HG03354 (cell line): ENCODE data around the gene AKAP8.
"Not testable (repeated sequence)": the region's sequence is repeated elsewhere in the genome, so short reads cannot be mapped to it uniquely, and the experiment has no call there.

Experiments used
- ATAC-seq: cut with Tn5 transposase; IDR thresholded peaks from one replicate; pipeline ENCODE4 v1.9.1; 2021; ENCODE audit warnings: mild to moderate bottlenecking; ENCODE audit not compliant: unreplicated experiment, poor library complexity, severe bottlenecking

AKAP8 gene

DNA sequence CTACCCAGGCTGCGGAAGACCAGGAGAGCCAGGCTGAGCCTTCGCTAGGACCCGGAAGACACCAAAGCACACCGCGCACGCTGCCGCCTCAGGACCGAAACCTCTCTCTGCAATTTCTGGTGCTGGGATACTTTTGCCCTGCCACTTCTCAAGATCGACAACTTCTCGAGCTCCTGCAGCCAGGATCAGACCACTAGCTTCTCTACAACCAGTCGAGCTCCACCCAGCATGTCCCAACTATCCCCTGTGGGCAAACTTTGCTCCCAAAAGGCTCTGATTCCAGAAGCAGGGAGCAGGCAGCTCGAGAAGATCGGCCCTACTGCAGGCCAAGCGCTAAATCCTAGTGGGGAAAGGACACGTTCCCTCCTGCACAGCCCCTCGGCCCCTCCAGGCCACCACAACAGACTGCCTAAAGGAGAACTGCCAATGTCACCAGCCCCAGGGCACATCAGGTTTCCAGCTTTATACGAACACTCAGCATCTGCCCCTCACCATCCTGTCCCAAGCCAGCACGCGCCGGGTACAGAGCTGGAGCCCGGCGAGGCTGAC, 979 bp downstream of the AKAP8 start:
- no peak for ATAC-seq

DNA sequence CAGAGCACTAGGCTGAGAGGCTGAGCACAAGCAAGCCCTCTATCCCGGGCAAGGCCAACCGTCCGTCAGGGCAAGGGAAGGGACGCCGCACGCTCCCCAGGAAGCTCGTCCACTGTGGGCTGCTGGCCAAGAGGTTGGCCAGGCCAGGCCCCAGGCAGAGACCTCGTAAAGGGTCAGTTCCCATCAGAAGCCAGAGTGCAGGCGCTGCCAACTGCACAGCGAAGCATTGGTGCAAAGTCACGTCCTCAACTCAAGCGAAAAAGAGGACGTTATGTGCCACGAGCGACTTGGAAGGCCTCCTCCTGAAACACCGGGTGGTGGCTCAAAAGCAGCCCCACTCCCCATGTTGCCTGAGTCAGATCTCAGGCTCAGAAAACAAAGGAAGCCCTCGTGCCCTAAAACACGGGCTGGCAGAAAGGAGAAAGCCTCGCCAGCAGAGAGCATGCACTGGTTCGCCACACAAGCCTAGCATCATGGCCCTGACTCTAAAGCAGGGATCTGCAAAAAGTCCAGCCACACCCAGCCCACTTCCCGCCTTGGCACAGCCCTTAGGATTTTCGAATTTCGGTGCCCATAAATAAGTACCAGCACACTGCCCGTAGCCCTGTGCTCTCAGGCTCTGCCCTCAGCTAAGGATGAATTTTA, 4.7 kb downstream of the AKAP8 start:
- no peak for ATAC-seq

DNA sequence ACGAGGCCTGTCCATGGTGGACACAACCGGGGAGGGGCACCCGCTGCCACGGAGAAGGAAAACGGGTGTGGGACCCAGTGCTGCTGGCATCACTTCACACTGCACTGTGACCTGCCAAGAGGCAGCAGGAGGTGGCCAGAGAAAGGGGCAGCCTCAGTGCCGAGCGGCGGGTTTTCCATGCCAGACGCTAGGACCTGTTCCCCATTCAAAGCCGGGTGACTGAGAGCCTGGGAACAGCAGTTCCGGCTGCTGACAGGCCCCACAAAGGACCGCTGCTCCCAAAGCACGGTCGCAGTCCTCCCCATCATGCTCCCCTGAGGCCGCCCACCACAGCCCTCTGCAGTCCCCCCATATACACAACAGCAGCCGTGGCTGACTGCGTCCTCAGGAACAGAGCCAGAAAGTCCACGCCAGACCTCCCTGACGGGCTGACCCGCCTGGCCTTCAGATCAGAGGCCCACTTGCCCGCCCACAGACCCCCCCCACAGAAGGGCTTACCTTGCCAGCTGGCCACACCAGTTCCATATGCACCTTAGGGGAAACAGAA, 5.4 kb downstream of the AKAP8 start:
- ATAC-seq: no peak

DNA sequence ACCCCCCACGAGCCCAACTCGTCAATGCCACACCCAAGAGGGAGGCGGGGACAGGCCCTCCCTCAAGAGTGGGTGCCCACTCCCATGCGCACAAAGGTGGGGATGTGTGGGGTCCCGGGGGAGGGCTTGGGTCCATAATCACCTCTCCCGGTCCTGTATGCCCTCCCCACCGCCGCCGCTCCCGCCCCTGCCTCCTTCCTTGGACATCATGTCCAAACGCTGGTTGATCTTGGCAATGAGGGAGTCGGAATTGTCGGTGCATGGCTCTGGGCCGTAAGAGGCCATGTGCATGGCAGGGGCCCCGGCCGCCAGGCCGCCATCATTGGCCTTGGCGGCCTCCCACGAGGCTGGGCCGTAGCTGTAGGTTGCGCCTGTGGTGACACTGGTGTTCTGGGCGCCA, 5.9 kb downstream of the AKAP8 start:
- ATAC-seq: no peak

DNA sequence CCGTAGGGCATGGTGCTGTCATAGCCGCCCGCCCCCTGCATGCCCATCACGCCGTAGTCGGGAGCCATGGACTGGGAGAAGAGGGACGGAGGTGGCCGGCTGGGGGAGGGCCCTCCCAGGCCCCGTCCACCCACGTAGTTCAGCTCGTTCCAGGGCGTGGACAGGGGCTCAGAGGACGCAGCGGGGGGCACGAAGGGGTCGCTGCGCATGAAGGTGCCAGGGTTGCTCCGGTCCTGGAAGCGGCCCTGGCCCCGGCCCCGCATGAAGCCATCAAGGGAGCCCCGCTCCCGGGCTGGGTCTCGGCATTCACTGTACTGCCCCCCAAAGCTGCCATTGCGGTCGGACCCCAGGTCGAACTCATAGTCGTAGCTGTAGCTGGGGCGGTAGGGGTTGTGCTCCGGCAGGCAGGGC, 6.7 kb downstream of the AKAP8 start:
- no peak for ATAC-seq

DNA sequence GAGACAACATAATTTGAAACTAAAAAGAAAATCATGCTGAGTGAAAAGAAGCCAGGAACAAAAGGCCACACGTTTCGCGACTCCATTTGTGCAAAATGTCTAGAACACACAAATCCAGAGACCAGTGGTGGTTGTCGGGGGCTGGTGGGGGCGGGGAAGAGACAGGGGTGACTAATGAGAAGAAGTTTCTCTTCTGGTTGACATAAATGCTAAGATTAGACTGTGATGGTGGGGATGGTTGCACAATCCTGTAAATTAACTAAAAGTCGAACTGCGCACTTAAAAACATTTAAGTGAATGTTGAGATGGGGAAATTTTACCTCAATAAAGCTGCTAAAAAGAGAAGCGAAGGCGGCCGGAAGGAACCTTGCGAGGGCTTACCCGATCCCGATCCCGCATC, 7.1 kb downstream of the AKAP8 start:
- ATAC-seq: no peak

DNA sequence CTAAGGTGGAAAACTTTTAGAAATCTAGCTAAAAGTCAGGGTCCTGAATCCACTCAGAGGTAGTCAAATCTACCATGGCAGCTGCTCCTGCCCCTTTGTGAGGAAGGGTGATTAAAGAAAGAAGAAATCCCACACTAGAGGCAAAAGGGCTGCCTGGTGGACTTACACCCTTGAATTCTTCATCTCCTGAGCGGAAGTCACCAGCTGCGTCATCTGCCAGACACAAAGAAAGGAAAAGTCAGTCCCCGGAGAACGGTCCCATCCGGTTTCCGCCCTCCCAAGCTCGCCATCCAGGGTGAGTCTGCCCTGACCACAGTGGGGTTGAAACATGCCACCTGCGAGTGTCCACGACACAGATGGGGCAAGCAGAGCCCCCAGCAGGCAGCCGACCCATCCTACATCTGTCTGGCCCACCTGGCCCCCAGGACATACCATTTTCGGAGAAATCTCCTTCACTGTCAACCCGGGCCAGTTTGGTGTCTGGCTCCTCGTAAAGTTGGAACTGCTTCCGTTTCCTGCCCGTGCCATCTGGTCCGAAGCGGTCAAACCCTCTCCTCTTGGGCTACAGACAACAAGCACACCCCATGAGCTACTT, 7.7 kb downstream of the AKAP8 start:
- no peak for ATAC-seq

DNA sequence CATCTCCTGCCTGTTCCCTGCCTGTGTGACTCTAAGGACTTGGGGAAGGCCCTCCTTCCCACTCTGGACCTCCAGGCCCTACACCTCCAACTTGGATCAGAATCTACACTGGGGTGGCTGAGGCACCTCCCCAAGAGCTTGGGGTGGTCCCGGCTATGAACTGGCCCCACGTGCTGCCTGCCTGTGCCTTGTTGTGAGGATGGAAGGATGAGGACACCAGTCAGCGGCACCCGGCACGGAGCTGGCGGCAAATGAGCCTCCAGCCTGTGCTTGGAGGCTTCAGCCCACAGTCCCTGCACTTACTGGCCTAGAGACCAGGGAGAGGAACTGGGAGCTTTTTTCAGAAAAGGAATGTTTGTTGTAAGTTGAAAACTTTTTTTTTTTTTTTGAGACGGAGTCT, 8.5 kb downstream of the AKAP8 start:
- no peak for ATAC-seq

DNA sequence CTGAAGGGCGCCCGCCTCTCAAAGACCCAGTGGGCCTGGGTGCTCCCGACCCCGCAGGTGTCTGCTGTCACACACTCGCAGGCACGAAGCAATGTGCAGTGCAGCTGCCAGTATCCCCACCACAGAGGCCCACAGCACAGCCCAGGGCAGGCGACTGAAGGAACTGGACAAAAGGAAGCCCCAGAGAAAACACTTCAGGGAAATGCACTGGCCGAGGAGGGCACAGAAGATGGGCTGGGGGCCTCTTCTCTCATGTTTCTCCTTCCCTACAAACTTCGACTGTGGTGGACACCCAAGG, 10.0 kb downstream of the AKAP8 start:
- no peak for ATAC-seq

DNA sequence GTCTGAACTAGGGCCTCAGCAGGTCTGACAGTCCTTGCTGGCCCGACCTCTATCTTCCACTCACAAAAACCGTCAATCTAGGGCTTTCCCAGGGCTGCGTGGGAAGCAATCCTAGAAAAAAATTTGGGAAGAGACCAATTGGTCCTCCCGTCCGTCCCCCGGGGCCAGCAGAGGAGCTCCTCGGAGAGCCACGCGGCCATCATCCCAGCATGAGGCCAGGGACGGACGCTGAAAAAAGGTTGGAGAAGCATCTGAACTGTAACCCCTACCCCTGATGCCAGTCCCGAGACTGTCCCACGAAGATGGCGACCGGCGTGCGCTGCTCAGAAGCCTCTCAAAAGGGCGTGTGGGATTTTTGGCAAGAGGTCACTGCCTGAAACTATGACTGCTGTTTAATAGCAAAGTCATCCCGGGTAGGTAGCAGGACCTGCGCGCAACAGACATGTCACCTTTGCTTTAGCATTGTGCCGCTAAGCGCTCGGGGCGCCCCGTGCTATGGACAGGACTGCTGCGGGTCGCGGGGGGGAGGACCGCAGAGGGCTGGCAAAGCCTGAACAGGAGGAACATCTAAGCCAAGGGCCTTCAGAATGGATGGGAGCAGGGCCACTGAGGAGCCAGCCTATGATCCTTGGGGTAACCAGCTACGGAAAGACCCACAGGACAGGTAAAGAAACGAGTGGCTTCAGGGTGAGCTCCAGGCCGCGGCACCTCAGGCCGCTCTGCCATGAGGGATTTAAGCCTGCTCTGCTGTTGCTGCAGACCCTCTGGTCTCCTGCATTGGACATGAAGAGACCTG, 10.6 kb downstream of the AKAP8 start:
- ATAC-seq: no peak

DNA sequence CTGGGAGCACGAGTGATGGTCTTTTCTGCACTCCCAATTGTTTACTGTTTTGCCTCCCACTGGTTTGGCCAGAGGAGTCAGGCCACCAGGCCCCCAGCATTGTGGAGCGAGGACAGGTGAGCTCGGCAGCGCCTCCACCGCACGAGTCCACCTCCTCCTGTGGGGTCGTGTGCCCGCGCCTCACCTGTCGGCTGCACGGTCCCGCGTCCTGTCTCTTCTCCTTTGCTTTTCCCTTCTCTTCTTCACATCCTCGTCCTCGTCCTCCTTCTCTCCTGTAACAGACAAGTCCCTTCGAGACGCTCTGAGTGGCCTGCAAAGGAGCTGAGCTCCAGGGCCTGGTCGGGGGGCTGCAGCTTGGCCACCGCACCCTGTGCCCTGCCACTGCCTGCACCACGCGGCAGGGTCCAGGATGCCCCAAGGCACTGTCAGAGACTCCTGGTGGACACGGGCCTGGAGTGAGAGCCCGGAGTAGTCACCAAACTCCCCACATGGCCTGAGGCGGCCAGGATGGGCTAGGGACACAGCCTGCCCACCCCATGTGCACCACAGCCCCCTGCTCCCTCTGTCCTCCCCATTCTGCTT, 11.4 kb downstream of the AKAP8 start:
- ATAC-seq: no peak

DNA sequence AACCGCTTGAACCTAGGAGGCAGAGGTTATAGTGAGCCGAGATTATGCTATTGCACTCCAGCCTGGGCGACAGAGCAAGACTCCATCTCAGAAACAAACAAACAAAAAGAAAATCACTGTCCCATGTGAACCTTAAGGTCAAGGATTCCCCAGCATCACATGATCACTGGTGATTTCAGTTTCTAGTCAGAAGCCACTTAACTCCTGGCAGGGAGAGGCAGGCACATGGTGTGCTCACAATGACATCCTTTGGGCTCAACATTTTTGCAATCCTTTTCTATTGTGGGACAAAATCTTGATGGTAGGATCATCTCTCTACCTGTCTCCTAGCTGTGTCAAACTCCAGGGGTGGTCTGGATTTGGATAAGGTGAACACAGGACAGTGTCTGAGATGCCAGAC, 12.1 kb downstream of the AKAP8 start:
- ATAC-seq: no peak

DNA sequence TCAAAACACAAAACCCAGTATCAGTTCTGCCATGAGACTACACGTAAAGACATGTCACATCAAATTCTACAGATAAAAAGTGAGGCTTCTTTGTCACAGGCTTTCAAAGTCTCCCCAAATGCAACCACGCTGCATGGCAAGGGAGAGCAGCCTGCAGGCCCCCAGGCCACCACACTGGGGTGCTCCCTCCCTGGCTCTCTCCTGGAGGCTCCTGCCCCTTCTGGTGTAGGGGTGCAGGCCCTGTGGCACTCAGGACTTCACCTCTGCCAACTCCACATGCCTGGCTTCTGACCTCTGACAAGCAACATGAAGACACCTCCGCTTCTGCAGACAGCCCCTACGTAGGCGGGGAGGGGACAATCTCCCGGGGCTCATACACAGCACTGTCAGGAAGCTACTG, 14.3 kb downstream of the AKAP8 start:
- ATAC-seq: no peak

DNA sequence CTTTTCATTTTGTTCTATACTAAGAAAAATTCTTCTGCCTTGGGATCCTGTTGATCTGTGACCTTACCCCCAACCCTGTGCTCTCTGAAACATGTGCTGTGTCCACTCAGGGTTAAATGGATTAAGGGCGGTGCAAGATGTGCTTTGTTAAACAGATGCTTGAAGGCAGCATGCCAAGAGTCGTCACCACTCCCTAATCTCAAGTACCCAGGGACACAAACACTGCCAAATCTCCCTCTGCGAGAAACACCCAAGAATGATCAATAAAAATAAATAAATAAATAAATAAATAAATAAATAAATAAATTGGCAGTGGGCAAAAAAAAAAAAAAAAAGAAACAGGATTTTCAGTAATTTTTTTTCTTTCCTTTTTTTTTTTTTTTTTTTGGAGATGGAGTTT, 15.8 kb downstream of the AKAP8 start:
- not testable (repeated sequence) for ATAC-seq

DNA sequence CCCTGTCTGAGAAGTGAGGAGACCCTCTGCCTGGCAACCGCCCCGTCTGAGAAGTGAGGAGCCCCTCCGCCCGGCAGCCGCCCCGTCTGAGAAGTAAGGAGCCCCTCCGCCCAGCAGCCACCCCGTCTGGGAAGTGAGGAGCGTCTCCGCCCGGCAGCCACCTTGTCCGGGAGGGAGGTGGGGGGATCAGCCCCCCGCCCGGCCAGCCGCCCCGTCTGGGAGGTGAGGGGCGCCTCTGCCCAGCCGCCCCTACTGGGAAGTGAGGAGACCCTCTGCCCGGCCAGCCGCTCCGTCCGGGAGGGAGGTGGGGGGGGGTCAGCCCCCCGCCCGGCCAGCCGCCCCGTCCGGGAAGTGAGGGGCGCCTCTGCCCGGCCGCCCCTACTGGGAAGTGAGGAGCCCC, 16.5 kb downstream of the AKAP8 start:
- not testable (repeated sequence) for ATAC-seq

DNA sequence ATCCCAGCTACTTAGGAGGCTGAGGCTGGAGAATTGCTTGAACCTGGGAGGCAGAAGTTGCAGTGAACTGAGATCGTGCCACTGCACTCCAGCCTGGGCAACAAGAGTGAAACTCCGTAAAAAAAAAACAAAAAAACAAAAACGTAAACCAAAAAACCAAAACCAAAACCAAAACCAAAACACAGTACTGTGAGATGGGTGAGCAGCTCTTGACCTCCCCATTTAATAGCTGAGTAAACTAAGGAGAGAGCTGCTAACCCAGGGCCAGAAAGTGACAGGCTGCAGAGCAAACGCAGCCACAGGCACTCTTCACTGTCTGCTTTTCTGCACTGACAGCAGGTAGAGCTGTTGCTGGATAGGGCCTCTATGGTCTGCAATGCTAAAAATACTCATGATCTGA, 19.6 kb downstream of the AKAP8 start:
- not testable (repeated sequence) for ATAC-seq

DNA sequence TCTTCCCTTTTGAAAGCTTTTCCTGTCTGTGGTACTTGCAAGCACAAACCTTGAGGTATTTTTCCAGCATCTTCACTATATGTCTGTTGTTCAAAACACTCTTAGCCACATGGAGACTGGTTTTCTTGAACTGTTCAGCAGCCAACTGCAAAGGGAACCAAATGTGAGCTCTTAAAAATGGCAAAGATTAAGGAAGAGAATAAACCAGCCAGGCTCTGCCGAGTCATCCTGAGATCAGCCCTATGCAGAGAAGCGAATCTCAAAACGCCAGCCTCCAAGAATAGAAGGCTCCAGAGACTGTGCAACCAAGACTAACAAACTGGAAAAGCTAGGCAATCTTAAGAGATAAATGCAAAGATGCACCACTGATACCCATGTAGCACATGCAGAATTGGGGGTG, 20.7 kb downstream of the AKAP8 start:
- ATAC-seq: no peak

DNA sequence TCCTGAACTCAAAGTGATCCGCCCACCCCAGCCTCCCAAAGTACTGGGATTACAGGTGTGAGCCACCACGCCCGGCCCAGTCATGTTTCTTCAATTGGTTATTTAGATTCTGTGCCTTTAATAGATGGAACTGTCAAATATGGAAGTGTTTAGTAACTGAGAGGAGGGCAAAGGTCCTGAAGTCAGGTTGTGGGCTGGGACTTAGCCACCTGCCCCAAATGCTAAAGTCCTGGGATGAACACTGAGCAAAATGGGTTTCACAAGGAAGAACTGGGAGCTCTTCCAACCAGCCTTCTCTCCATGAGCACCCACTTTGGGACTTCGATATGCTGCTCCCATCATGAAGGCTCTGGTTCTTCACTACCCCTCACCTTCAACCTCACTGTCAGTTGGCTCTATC, 21.7 kb downstream of the AKAP8 start:
- ATAC-seq: no peak

DNA sequence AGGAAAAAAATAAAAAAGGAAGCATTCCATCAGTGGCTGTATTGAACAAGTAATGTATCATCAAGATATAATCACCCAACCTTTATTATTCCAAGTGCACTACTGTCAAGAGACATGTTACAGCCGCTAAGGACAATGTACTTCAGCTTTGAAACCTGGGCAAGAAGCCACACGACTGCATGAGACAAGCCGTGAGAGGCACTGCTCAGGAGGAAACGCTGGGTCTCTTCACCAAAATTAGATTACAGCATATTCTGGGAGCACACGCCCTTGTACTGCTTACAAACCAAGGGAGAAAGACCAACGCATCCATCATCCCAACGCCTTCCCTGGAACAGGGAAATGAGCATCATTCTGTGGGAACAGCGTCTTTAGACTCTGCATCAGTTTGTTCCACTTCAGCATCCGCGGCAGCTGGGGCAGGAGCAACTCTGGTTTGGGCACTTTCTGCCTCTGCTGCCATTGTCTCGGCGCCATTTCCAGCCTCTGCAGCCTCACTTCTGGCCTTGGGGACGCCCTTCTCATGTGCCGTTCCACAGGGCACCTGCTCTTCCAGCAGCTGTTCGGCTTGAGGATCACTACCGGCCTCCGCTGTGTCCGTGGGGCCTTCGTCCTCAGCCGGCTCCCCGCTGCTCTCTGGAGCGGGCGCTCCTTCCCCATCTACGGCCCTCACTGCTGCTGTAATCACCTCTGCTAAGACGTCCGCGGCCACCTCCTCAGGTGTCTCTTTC, 24.9 kb downstream of the AKAP8 start:
- ATAC-seq: no peak

DNA sequence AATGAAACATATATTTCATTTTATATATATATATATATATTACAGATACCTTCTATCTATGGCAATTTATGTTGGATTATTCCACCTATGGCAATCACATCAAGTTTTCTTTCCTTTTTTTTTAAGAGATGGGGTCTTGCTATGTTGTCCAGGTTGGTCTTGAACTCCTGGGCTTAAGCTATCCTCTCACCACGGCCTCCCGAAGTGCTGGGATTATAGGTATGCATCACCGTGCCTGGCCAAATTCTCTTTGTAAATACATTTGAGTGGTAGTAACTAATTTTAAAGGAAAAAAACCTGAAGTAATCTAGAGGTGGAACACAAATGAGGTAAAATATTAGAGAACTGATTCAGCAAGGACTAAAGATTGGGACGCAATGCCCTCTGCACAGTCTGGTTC, 25.7 kb downstream of the AKAP8 start:
- ATAC-seq: no peak
